Activated CD8-positive, alpha-beta T cell treated with anti-CD3 and anti-CD28 coated beads for 36 hours (primary cell): Measurements from ENCODE around the gene ATN1. TPM values are rescaled to one million over a fixed set of nuclear protein-coding genes. Genes with fewer than 3 reads are reported as not detected.

ENCODE experiments used
- ATAC-seq: fragments of 200-7000 bp; cut with Tn5 transposase; one replicate; pipeline ENCODE4 v1.10.0; 2021; ENCODE audit warnings: mild to moderate bottlenecking, moderate library complexity
- CTCF ChIA-PET: fragments of 350-600 bp; sonication (Branson Sonifier 250); formaldehyde crosslinking; loops from one replicate; lab custom pipeline; 2021; ENCODE audit warnings: antibody characterized with exemption; lab: Charles Lee
- POLR2A ChIA-PET: fragments of 350-600 bp; sonication (Branson Sonifier 250); formaldehyde crosslinking; loops from one replicate; lab custom pipeline; 2021; ENCODE audit warnings: antibody characterized with exemption; lab: Charles Lee
- DNase-seq: peaks from one replicate; pipeline ENCODE4 v3.0.0-alpha.2; 2020
- H3K27ac Mint-ChIP-seq: one replicate; pipeline ENCODE4 v1.8.0; 2021; ENCODE audit warnings: mild to moderate bottlenecking, mixed read lengths
- H3K27me3 Mint-ChIP-seq: one replicate; pipeline ENCODE4 v1.8.0; 2021; ENCODE audit warnings: mixed read lengths
- H3K36me3 Mint-ChIP-seq: one replicate; pipeline ENCODE4 v1.8.0; 2021; ENCODE audit warnings: low read depth, mixed read lengths
- H3K4me1 Mint-ChIP-seq: one replicate; pipeline ENCODE4 v1.8.0; 2021; ENCODE audit warnings: low read depth, mixed read lengths
- H3K4me3 Mint-ChIP-seq: one replicate; pipeline ENCODE4 v1.8.0; 2021; ENCODE audit warnings: mild to moderate bottlenecking, moderate library complexity, mixed read lengths
- H3K9me3 Mint-ChIP-seq: one replicate; pipeline ENCODE4 v1.8.0; 2021; ENCODE audit warnings: mixed read lengths
- CTCF ChIP-seq: fragments of 200-600 bp; IDR thresholded peaks from one replicate; pipeline ENCODE4 v1.8.0; 2022; ENCODE audit warnings: antibody characterized with exemption, mild to moderate bottlenecking
- intact Hi-C: fragments of 100-400 bp; cut with micrococcal nuclease; formaldehyde crosslinking; loops from one replicate; pipeline ENCODE4 v1.10.0; 2022
- total RNA-seq, 2 experiments: library from RNA; stranded (reverse); gene quantifications; one replicate each; pipeline ENCODE4 v1.2.3, GENCODE V29; 2021

ATN1 gene
- total RNA-seq, 2 experiments from 2014 or later, result 26.4 to 28.5 TPM

GRCh38 chr12:6914246-6914946 is 13.4 kb upstream of the ATN1 start, which contains the start of gene ENO2:
ENO2 (plus strand) TSS chr12:6914580; CDS start chr12:6915833, 1,253 bp downstream.
- no peak for TF ChIP-seq CTCF
- Mint-ChIP-seq H3K36me3 (peaks cover 40% of the 10 kb centered on the region), H3K27ac (peak within 1 kb of the TSS; percentile 90), H3K9me3 (no peaks in the 10 kb centered on the region), H3K27me3 (no peaks in the 10 kb centered on the region), H3K4me1 (peaks cover 35% of the 10 kb centered on the region), H3K4me3 (peak within 1 kb of the TSS; percentile 95)
- DNase-seq (peak; percentile 88), ATAC-seq (peak; percentile 91)
- intact Hi-C loops, result no loop called here
- ChIA-PET CTCF (interaction anchor here (0.7 to 5.8 kb wide), 8 partner anchors 10 to 190 kb away, joined by 3 to 31 read pairs (median 4); partner anchors contain the start of genes C12orf57 and RNU7-1), POLR2A (interaction anchor here (0.9 to 8.2 kb wide), 11 partner anchors 9 to 226 kb away, joined by 3 to 62 read pairs (median 3); partner anchors contain the start of genes C12orf57, LPCAT3, RNU7-1 and ZNF384)

- H3K4me1 Mint-ChIP-seq, result peaks cover 43% of the 10 kb centered on the region
- POLR2A ChIA-PET, result interaction anchor here (0.6 to 8.2 kb wide), 10 partner anchors 9 to 128 kb away, joined by 3 to 62 read pairs (median 3); partner anchors contain the start of genes C12orf57, LPCAT3 and RNU7-1
- CTCF ChIA-PET, result interaction anchor here (1.0 to 5.8 kb wide), 6 partner anchors 9 to 29 kb away, joined by 3 to 31 read pairs (median 4); partner anchors contain the start of genes C12orf57 and RNU7-1
- H3K27ac Mint-ChIP-seq, result peak overlapping the region; percentile 88
- peak overlapping the region; percentile 95 for H3K4me3 Mint-ChIP-seq
- H3K9me3 Mint-ChIP-seq, result no peaks in the 10 kb centered on the region
- DNase-seq, result peak; percentile 38
- no peak for TF ChIP-seq CTCF
- peaks cover 48% of the 10 kb centered on the region for H3K36me3 Mint-ChIP-seq
- ATAC-seq, result no peak
- no peaks in the 10 kb centered on the region for H3K27me3 Mint-ChIP-seq
- intact Hi-C loops, result no loop called here
Measured at GRCh38 chr12:6914947-6915788, 12.6 kb upstream of the ATN1 start.

GRCh38 chr12:6915789-6916285 is 11.9 kb upstream of the ATN1 start:
- H3K4me3 Mint-ChIP-seq, result peak overlapping the region; percentile 95
- H3K36me3 Mint-ChIP-seq, result peaks cover 48% of the 10 kb centered on the region
- intact Hi-C loops, result no loop called here
- DNase-seq (no peak), ATAC-seq (no peak)
- ChIA-PET POLR2A (interaction anchor here (0.6 to 8.2 kb wide), 8 partner anchors 8 to 128 kb away, joined by 3 to 62 read pairs (median 4); partner anchors contain the start of genes C12orf57 and RNU7-1), CTCF (interaction anchor here (1.0 to 5.8 kb wide), 3 partner anchors 22 to 29 kb away, joined by 3 to 27 read pairs (median 4); no protein-coding TSS in a partner anchor)
- H3K27me3 Mint-ChIP-seq, result no peaks in the 10 kb centered on the region
- no peaks in the 10 kb centered on the region for H3K9me3 Mint-ChIP-seq
- H3K4me1 Mint-ChIP-seq, result peaks cover 43% of the 10 kb centered on the region
- no peak for TF ChIP-seq CTCF
- H3K27ac Mint-ChIP-seq, result peak overlapping the region; percentile 46

GRCh38 chr12:6916426-6917200 is 11.1 kb upstream of the ATN1 start:
- intact Hi-C loops, result no loop called here
- Mint-ChIP-seq H3K27me3 (no peaks in the 10 kb centered on the region), H3K27ac (peak overlapping the region; percentile 52), H3K9me3 (no peaks in the 10 kb centered on the region), H3K4me3 (peak overlapping the region; percentile 95), H3K36me3 (peaks cover 53% of the 10 kb centered on the region), H3K4me1 (peaks cover 43% of the 10 kb centered on the region)
- ChIA-PET POLR2A (interaction anchor here (0.9 to 8.2 kb wide), 9 partner anchors 9 to 127 kb away, joined by 3 to 62 read pairs (median 5); partner anchors contain the start of genes C12orf57 and RNU7-1), CTCF (interaction anchor here (0.9 to 1.8 kb wide), 4 partner anchors 10 to 48 kb away, joined by 3 to 9 read pairs (median 4); no protein-coding TSS in a partner anchor)
- DNase-seq (no peak), ATAC-seq (no peak)
- no peak for TF ChIP-seq CTCF
